Measurements from ENCODE around the gene FFAR4. TPM values are rescaled to one million over a fixed set of nuclear protein-coding genes. Genes with fewer than 3 reads are reported as not detected.
"Not testable (repeated sequence)": the region's sequence is repeated elsewhere in the genome, so short reads cannot be mapped to it uniquely, and the experiment has no call there.

The FFAR4 gene
- total and polyA plus RNA-seq, 7 donors = 0.01 to 0.18 (median 0.08) TPM; not detected in 3

GRCh38 chr10:93541402-93542357 lies 24.8 kb upstream of the FFAR4 start:
- peak overlapping the region; percentile 41 for H3K4me3 ChIP-seq
- H3K9me3 ChIP-seq = no peaks in the 10 kb centered on the region
- no peaks in the 10 kb centered on the region for H3K4me1 ChIP-seq
- intact Hi-C loops (cut with DNase I) = no loop called here
- 47 to 54% (median 51%) methylated on average over 21 to 23 of the region's 23 CpGs for WGBS, 3 donors
- H3K27ac ChIP-seq = no peak overlapping the region
- peak in 3 of 4 donors; percentile 56 to 63 (median 58) for ATAC-seq
- no peaks in the 10 kb centered on the region for H3K27me3 ChIP-seq (ENCODE audit: insufficient read depth in 3 of 3, low read length in 2 of 3)
- TF ChIP-seq CTCF (IDR thresholded peaks at IDR 0.05) = peak; percentile 56
- no peaks in the 10 kb centered on the region for H3K36me3 ChIP-seq (ENCODE audit: insufficient read depth in 1 of 2, low read depth in 1 of 2)
- DNase-seq = peak; percentile 40 to 63

DNA sequence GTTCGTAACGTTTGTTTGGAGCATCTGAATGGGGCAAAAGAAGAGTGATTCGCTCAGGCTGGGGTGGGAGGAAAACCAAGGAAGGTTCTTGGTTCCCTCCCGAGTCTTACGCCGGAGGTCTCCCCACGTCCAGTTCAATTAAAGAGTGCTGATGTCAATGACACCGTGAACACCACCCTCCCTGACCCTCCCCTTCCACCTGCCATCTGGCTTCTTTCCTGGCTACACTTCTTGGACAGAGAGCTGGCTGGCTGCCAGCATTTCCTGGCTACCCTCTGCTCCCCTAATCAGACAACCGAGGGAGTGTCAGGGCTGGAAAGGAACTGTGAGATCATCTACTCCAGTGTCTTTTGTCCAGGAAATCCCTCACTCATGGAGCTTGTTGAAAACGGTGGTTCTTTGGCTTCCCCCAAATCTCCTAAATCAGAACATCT lies 24.1 kb upstream of the FFAR4 start:
- ATAC-seq (peak in 2 of 4 donors; percentile 23 to 42), DNase-seq (peak; percentile 31 to 60)
- Histone ChIP-seq H3K4me3 (peak overlapping the region; percentile 41), H3K27me3 (ENCODE audit: insufficient read depth in 3 of 3, low read length in 2 of 3) (peaks cover 0 to 2% (median 0%) of the 10 kb centered on the region in 3 donors), H3K27ac (no peak overlapping the region), H3K36me3 (ENCODE audit: insufficient read depth in 1 of 2, low read depth in 1 of 2) (no peaks in the 10 kb centered on the region), H3K9me3 (no peaks in the 10 kb centered on the region), H3K4me1 (no peaks in the 10 kb centered on the region)
- intact Hi-C loops (cut with DNase I) = no loop called here
- 1 to 5% (median 2%) methylated on average over 10 of the region's 10 CpGs for WGBS, 3 donors
- no peak for TF ChIP-seq CTCF (IDR thresholded peaks at IDR 0.05)

DNA sequence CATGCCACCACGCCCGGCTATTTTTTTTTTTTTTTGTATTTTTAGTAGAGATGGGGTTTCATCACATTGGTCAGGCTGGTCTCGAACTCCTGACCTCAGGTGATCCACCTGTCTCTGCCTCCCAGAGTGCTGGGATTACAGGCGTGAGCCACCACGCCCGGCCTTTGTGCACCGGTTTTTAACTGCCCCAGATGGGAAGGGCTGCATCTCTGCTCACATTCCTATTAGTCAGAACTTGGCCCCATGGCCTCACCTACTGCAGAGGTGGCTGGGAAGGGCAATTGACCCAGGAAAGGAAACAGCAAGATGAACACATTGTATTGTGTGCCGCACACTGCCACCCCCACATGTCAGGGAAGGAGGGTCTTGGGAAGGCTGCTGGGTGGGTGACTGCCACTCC lies 19.5 kb upstream of the FFAR4 start:
- not testable (repeated sequence) for H3K4me3 ChIP-seq; H3K36me3 ChIP-seq (ENCODE audit: insufficient read depth in 1 of 2, low read depth in 1 of 2); ATAC-seq; DNase-seq; H3K9me3 ChIP-seq; H3K4me1 ChIP-seq; H3K27ac ChIP-seq; H3K27me3 ChIP-seq (ENCODE audit: insufficient read depth in 3 of 3, low read length in 2 of 3)
- 73 to 87% (median 86%) methylated on average over 5 to 8 of the region's 8 CpGs for WGBS, 3 donors
- intact Hi-C loops (cut with DNase I) = loop anchor here in 1 of 2 donors (5.0 kb wide), 1 partner anchor 135 kb away; no protein-coding TSS in a partner anchor

DNA sequence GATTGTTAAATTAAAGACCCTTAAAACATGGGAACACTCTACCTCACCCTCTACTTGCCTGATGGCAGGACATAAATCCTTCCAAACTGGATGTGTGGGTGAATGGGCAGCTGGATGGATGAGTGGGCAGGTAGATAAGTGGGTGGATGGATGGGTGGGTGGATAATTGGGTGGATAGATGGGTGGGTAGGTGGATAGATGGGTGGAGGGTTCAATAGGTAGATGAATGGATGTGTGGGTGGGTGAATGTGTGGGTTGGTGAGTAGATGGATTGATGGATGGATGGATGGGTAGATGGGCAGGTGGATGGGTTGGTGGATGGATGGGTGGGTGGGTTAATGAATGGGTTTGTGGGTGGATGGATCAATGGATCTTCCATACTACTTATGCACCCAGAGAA lies 18.9 kb upstream of the FFAR4 start:
- Histone ChIP-seq H3K27ac (no peak overlapping the region), H3K4me1 (no peaks in the 10 kb centered on the region)
- DNase-seq = no peak

More for the DNA sequence above, 18.9 kb upstream of the FFAR4 start:
- no peak for ATAC-seq
- intact Hi-C loops (cut with DNase I) = loop anchor here in 1 of 2 donors (5.0 kb wide), 1 partner anchor 135 kb away; no protein-coding TSS in a partner anchor
- H3K27me3 ChIP-seq (ENCODE audit: insufficient read depth in 3 of 3, low read length in 2 of 3) = peaks cover 0 to 2% (median 0%) of the 10 kb centered on the region in 3 donors
- H3K36me3 ChIP-seq (ENCODE audit: insufficient read depth in 1 of 2, low read depth in 1 of 2) = no peaks in the 10 kb centered on the region
- no peaks in the 10 kb centered on the region for H3K9me3 ChIP-seq
- H3K4me3 ChIP-seq = no peak overlapping the region
- TF ChIP-seq CTCF (IDR thresholded peaks at IDR 0.05) = no peak

Data from psoas muscle (tissue), 8 donors.